T47D (cell line): ENCODE data around the gene TLL1.

Experiments
- DNase-seq, 2 experiments: peaks; one replicate each; pipeline versions ENCODE4 v3.0.0 to v3.0.0-alpha.2; 2011 to 2012; ENCODE audit warnings: low read depth in 1 of 2, low spot score in 1 of 2
- JUND ChIP-seq: IDR thresholded peaks from 2 replicates; pipeline ENCODE4 v1.6.1; 2012; ENCODE audit warnings: low read depth
- in situ Hi-C: cut with HindIII; loops from 2 replicates; pipeline ENCODE4 v1.10.0; 2016; ENCODE audit warnings: low sequenced_read_pairs, low pct_unique_long_range_greater_than_20kb

The TLL1 gene

GRCh38 chr4:165866019-165866650, 6.9 kb upstream of the TLL1 start:
- DNase-seq = no peak
- in situ Hi-C loops = no loop called here
- TF ChIP-seq JUND = no peak

- DNase-seq = no peak
- in situ Hi-C loops = no loop called here
These were observed 5.1 kb upstream of the TLL1 start for GRCh38 chr4:165867961-165868360.

GRCh38 chr4:165873298-165874071, 448 bp downstream of the TLL1 start:
- in situ Hi-C loops = no loop called here
- DNase-seq = peak; percentile 48 to 59
- TF ChIP-seq JUND = no peak

More at GRCh38 chr4:165867961-165868360, 5.1 kb upstream of the TLL1 start:
- no peak for TF ChIP-seq JUND

DNA sequence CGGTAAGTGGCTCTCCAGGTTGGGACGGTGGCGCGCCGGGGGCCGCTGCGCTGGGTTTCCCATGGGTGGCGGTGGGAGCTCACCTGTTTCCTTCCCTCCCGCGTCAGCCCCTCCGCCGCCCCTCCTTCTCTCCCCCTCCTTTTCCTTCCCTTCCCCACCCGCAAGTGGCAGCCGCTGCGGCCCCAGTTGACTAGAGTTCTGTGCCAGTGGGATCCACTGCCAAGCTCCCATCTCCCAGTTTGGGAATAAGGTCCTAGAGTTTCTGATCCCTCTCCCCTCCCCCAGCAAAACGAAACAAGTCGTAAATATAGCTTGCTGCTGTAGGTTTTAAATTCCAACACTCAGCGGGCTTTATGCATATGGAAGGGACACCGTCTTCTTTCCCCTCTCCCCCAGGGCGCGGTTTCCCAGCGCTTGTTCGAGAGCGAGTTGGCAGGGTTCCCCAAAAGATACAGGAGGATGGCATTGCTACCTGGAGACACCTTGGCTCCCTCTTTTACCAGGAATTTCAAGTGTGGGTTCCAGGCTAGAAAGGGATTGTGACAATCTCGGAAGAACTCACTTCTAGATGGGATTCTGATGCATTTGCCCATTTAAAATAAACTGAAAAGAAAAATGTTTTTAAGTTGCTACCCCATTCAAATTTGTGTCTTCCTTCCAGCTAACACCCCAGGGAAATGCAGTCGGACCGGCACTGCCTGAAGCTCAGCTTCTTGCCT, 1.2 kb downstream of the TLL1 start:
- peak; percentile 6 to 9 for DNase-seq
- in situ Hi-C loops = no loop called here
- no peak for TF ChIP-seq JUND

- no peak for TF ChIP-seq JUND
- in situ Hi-C loops = no loop called here
- peak in 1 of 2 experiments; percentile 13 for DNase-seq
These were observed 1.8 kb downstream of the TLL1 start for GRCh38 chr4:165874791-165875371.

DNA sequence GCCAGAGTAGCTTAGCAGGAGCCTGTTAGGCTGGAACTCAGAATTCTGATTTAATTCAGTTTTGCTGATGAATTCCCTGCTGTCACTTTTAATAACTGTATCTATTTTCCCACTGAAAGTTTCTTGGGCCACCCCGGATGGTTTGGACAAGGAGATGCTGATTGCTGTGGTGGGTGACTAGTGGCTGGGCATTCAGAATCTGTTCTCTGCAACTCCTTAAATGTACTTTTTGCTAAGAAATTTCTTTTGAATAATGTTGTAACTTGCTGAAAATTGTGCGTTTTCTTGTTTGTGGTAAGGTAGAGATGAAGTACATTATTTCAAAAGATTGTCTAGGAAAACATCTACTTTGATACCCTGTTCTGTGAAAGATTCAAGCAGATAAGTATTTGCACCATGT, 2.4 kb downstream of the TLL1 start:
- in situ Hi-C loops = no loop called here
- no peak for TF ChIP-seq JUND

DNA sequence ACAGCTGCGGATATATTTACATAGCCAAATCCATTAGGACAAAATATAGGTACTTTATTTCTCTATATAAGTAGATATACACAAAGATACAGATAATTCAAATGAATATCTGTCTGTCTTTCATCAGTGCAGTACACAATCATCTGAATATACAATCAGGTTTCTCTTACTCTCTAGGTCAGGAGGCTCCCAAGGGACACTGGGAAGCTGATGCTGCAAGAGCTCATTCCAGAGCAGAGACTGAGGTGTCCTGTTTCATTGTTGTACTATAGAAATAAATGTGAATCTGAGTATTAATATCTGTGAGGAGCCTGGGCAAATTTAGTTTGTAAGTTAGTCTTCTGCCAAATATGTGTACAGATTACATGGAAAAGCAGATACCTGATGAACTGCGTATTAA, 4.2 kb downstream of the TLL1 start:
- in situ Hi-C loops = no loop called here
- TF ChIP-seq JUND = no peak
- DNase-seq = no peak

More for the DNA sequence above, 2.4 kb downstream of the TLL1 start:
- no peak for DNase-seq

DNA sequence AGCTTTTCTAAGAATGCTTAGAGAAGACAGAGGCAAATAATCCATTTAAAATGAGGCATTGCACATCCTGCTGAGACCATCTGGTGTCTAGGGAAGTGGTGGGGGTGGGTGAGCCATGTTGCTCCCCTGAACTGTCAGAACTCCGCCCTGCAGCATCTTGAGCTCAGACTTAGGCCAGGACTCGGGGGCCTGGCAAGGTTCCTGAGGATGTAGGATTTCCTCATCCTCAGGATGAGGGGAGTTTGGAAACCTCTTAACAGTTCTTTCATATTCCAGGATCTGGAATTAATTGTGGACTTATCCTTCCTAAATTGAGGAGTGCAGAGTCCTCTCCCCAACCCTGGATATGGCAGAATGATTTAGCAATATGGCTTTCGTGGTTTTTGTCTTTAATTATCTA, 6.6 kb downstream of the TLL1 start:
- in situ Hi-C loops = no loop called here
- TF ChIP-seq JUND = no peak
- DNase-seq = no peak

GRCh38 chr4:165894159-165894558, 21.1 kb downstream of the TLL1 start:
- TF ChIP-seq JUND = no peak

GRCh38 chr4:165905405-165906027, 32.5 kb downstream of the TLL1 start:
- no peak for TF ChIP-seq JUND
- no peak for DNase-seq
- in situ Hi-C loops = no loop called here

More at GRCh38 chr4:165894159-165894558, 21.1 kb downstream of the TLL1 start:
- in situ Hi-C loops = no loop called here
- DNase-seq = no peak

- DNase-seq = no peak
- TF ChIP-seq JUND = no peak
- in situ Hi-C loops = no loop called here
These were observed 33.2 kb downstream of the TLL1 start for GRCh38 chr4:165906272-165906671.

- no peak for TF ChIP-seq JUND
- no peak for DNase-seq
- in situ Hi-C loops = no loop called here
These were observed 36.9 kb downstream of the TLL1 start for GRCh38 chr4:165909947-165910346.
